Mesodermal cell (in vitro differentiated cells): Measurements from ENCODE around the gene NDUFB3.
"Not testable (repeated sequence)": the region's sequence is repeated elsewhere in the genome, so short reads cannot be mapped to it uniquely, and the experiment has no call there.

Source experiments
- H3K27ac ChIP-seq: 2 replicates; pipeline ENCODE4 v1.7.0; 2013; ENCODE audit warnings: mild to moderate bottlenecking, low read depth, low read length, moderate library complexity; ENCODE audit not compliant: severe bottlenecking
- H3K36me3 ChIP-seq: 2 replicates; pipeline ENCODE4 v1.7.1; 2013; ENCODE audit warnings: mild to moderate bottlenecking, low read length, moderate library complexity; ENCODE audit not compliant: control insufficient read depth, insufficient read depth
- H3K4me1 ChIP-seq: one replicate; pipeline ENCODE4 v1.7.1; 2013; ENCODE audit warnings: mild to moderate bottlenecking, low read length; ENCODE audit not compliant: insufficient read depth, control insufficient read depth, poor library complexity, severe bottlenecking
- H3K4me3 ChIP-seq: 2 replicates; pipeline ENCODE4 v1.7.0; 2013; ENCODE audit warnings: low read length, control low read depth, mild to moderate bottlenecking; ENCODE audit not compliant: insufficient read depth, poor library complexity, severe bottlenecking; ENCODE audit errors: extremely low read depth
- H3K9me3 ChIP-seq: 2 replicates; pipeline ENCODE4 v1.7.1; 2013; ENCODE audit warnings: mild to moderate bottlenecking, low read length, moderate library complexity; ENCODE audit not compliant: control insufficient read depth
- WGBS, 2 experiments: methylation state at CpG; one replicate each; pipeline ENCODE4 v1.1.5; 2013; ENCODE audit warnings: missing lambda C conversion rate in 2 of 2; ENCODE audit not compliant: insufficient coverage in 2 of 2; 5-methylcytosine and 5-hydroxymethylcytosine counted together

The NDUFB3 gene

DNA sequence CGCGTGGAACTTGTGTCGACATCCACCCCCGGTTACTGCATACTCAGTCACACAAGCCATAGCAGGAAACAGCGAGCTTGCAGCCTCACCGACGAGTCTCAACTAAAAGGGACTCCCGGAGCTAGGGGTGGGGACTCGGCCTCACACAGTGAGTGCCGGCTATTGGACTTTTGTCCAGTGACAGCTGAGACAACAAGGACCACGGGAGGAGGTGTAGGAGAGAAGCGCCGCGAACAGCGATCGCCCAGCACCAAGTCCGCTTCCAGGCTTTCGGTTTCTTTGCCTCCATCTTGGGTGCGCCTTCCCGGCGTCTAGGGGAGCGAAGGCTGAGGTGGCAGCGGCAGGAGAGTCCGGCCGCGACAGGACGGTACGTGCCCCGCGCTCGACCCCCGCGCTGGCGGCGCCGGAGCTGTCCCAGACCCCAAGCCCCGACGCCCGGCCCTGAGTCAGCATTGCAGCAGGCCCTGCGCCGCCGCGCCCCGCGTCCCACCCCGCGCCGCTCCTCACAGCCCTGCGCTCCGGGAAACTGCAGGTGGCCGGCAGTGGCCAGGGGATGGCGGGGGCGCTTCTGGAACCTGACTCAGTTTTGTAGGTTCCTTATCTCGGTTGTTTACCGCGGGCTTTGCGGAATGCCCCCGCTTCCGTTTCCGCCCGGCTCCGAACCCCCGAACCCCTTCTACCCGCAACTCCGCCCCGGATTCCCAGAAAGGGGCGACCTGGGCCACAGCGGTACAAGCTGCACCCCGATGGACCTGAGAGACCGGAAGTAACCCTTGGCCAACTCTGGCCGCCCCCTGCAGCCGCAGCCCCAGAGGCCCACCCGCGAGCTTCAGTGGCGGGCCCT lies 44.5 kb downstream of the NDUFB3 start, which contains the start of gene CFLAR:
CFLAR (plus strand) TSS at position 50 of the 844 bp plus-strand sequence. CDS start 13,702 bp downstream, outside the sequence.
- Histone ChIP-seq H3K4me1 (peaks cover 4% of the 10 kb centered on the region), H3K4me3 (peak within 1 kb of the TSS; percentile 40), H3K27ac (peak within 1 kb of the TSS; percentile 72), H3K9me3 (no peaks in the 10 kb centered on the region), H3K36me3 (no peaks in the 10 kb centered on the region)
- 64% methylated on average over 62 to 74 of the region's 75 CpGs for WGBS, 2 experiments

DNA sequence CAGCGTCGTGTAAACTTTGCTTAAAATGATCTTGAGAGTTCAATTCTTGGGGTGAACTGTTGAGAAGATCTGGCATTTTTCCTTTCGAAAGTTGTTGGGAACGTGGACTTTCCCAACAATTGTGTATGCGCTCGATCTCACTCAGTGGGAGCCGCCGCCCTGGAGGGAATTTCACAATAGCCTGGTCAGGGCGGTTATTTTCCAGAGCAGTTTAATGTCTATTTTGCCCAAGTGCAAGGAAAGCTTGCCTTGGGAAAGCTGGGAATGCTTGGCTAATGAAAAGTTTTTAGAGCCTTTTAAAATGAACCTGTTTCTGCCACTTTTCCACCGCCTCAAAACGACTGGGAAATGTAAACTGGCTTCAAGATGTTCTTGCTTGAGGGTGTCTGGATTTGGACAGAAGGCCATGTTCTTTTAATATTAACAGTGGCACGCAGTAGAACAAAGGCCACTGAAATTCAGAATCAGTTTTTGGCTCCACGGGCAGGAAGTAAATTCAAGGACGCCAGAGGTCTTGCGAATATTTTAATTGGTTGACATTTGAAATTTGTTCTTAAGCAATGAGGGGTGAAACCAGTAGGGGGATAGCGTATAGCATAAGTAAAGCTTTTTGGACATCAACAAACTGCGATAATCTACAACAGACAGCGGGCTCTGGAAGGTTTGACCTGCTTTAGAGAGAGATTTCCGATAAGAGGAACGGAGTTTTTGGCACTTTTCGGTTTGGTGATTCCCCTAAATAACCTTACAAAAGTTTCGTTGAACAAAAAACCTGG lies 45.3 kb downstream of the NDUFB3 start:
- H3K9me3 ChIP-seq = no peaks in the 10 kb centered on the region
- H3K4me3 ChIP-seq = peak overlapping the region; percentile 40
- peak overlapping the region; percentile 72 for H3K27ac ChIP-seq
- H3K36me3 ChIP-seq = no peaks in the 10 kb centered on the region
- peaks cover 6% of the 10 kb centered on the region for H3K4me1 ChIP-seq
- WGBS, 2 experiments = 77 to 80% methylated on average over 21 to 22 of the region's 22 CpGs

DNA sequence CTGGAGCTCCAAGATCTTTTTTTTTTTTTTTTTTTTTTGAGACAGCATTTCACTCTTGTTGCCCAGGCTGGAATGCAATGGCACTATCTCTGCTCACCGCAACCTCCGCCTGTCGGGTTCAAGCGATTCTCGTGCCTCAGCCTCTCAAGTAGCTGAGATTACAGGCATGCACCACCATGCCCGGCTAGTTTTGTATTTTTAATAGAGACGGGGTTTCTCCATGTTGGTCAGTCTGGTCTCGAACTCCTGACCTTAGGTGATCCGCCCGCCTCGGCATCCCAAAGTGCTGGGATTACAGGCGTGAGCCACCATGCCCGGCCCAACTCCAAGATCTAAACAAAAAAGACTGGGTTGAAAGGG lies 45.9 kb downstream of the NDUFB3 start:
- 97 to 99% methylated on average over 5 to 10 of the region's 13 CpGs for WGBS, 2 experiments
- not testable (repeated sequence) for H3K9me3 ChIP-seq, H3K36me3 ChIP-seq, H3K27ac ChIP-seq, H3K4me1 ChIP-seq
- peak overlapping the region; percentile 54 for H3K4me3 ChIP-seq

DNA sequence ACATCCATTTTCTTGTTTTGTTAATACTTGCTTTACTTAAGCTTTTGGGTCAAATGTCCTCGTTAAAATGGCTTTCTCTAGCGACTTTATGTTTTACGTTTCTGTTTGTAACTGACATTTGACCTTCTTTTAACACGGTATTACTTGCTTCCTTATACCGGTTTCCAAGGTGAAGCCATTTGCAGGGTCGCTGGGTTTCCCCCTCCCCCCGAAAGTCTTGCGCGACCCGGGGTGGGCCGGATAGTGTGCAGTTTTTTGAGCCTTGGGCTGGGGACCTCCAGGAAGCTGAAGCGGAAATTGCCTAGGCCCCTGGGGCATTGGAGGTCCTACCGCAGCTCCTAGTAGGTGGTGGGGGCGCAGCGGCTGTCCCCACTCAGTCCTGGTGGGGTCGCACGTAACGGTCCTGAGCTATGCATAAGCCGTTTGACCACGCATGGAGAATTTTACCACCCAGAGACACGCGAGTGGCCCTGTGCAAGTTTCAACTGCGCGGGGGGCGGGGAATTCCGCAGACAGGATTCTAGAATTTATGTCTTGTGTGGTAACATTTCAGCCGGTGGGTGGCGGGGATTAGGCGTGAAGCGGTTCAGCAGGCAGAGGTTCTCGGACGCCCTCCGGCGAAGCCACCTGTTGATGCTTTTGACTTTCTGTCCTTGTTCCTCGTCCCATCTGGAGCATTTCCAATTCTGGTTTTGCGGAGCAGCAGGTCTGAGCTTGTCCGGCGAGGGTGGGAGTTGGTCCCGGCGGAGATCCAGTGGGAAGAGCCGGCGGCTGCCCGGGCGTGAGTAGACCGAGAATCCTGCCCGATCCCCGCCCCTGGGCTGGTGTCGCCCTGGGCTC lies 46.5 kb downstream of the NDUFB3 start:
- Histone ChIP-seq H3K4me3 (peak overlapping the region; percentile 54), H3K4me1 (peaks cover 7% of the 10 kb centered on the region), H3K27ac (peak overlapping the region; percentile 55), H3K9me3 (peaks cover 3% of the 10 kb centered on the region), H3K36me3 (peaks cover 6% of the 10 kb centered on the region)
- WGBS, 2 experiments = 23 to 29% methylated on average over 28 to 42 of the region's 48 CpGs

DNA sequence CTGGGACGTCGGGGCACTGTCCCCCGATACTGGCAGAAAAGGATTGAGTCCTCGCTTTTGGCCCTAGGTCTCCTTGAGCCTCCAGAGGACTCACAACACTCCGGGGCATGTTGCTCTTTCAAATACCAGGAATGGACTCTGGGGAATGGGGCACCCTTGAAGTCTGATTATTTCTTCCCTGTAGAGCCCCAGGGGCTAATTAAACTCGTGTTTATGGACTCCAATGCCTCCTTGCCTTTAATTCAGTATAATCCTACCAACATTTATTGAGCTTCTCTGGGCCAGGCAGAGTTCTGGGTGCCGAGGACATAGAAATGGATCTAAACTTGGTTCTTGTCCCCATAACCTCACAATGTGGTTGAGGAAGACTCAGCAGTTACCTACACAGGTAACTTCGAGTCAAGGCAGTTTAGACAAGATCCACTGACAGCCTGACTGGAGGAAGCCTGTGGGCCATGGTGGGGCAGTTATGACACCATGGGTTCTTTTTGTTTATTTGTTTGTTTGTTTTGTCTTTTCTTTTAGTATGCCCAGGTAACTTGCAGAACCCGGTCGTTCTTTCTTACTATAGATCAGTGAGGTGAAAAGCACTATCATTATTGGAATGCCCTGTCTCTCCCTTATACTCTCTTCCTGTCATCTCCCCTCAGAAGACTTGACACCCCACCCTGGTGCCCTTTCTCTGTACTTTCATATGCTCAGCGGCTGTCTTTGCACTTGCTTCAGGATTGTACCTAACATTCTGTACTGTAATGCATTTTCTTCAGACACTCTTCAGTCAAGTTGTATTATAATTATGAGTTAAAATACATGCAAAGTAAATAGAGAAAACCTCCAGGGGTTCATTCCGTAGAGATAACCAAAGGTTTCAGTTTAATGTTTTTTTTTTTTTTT lies 47.4 kb downstream of the NDUFB3 start:
- 19 to 20% methylated on average over 6 to 8 of the region's 12 CpGs for WGBS, 2 experiments
- Histone ChIP-seq H3K4me3 (peak overlapping the region; percentile 54), H3K9me3 (peaks cover 3% of the 10 kb centered on the region), H3K4me1 (peaks cover 13% of the 10 kb centered on the region), H3K27ac (peak overlapping the region; percentile 55), H3K36me3 (peaks cover 10% of the 10 kb centered on the region)

DNA sequence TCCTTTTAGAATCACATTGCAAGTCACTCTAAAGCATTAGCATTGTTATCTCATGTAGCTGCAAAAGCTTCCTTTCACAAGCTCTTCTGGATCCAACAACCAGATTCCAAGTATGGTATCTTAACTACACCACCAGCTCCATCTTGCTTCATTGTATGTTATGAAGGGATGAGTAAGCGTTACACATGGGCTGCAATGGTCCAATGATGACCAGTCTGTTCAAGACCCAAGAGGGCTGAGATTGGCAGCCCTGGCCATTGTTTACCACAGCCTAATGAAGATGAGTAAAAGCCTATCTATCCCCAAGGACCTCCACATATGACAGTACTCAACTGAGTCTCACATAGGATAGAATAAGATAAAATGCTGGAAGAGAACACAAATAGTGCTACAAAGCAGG lies 50.5 kb downstream of the NDUFB3 start:
- H3K4me1 ChIP-seq = peaks cover 39% of the 10 kb centered on the region
- H3K27ac ChIP-seq = no peak overlapping the region
- WGBS, 2 experiments = no CpG with 5 or more reads among the region's 1 CpG

DNA sequence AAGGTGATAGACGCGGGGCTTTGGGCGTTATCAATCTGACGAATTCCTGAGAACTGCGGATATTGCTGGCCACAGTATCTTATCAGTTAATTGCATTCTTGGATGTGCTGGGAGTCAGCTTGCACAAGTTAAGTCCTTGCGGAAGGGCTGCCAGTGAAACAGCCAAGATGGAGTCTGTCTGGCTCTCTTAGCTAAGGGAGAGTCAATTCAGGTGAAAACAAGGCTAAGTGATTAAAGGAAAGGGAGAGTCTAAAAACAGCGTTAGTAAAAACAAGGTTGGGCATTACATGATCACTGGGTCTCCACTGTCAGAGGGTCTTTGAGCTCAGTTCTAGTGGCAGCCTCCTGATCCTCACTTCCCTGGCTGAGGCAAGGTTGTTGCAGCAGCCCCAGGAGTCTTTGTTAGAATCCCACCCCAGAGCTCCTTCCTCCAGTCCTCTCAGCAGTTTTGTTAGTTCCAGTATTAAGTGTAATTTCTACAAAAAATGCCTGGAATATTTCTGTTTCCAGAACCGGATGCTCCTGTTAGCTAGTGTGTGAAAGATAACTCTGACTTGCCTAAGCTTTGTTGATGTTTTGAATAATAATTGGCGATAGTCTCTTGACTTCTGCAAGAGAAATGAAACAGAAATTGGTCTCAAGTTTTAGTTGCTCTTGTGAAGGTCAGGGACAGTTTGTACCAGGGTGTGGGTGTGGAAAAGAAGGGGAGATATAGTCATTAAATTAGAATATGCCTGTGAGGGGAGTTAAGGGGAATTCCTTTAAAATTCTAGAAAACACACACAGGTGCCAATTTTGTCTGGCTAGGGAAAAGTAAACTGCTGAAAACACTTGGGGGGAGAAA lies 54.7 kb downstream of the NDUFB3 start:
- Histone ChIP-seq H3K27ac (peak overlapping the region; percentile 90), H3K36me3 (peaks cover 10% of the 10 kb centered on the region), H3K9me3 (peaks cover 3% of the 10 kb centered on the region), H3K4me1 (peaks cover 71% of the 10 kb centered on the region), H3K4me3 (no peak overlapping the region)
- WGBS, 2 experiments = 64 to 71% methylated on average over 6 to 9 of the region's 9 CpGs

More for the DNA sequence above, 50.5 kb downstream of the NDUFB3 start:
- Histone ChIP-seq H3K4me3 (no peak overlapping the region), H3K9me3 (peaks cover 3% of the 10 kb centered on the region), H3K36me3 (peaks cover 10% of the 10 kb centered on the region)

DNA sequence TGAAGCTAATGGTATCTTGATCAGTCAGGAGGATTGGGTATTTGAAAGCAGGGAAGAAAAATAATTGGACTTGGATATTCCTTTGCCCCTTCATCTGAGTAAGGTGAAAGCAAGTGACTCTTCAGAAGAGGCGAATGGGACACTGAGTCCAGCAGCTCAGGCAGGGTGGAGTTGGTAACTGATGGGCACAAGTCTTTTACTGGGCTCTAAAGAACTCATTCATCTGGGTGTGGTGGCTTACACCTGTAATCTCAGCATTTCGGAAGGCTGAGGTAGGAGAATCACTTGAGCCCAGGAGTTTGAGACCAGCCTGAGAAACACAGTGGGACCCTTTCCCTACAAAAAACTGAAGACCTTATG lies 55.3 kb downstream of the NDUFB3 start:
- H3K36me3 ChIP-seq = peaks cover 10% of the 10 kb centered on the region
- peaks cover 73% of the 10 kb centered on the region for H3K4me1 ChIP-seq
- peak overlapping the region; percentile 90 for H3K27ac ChIP-seq
- no peak overlapping the region for H3K4me3 ChIP-seq
- H3K9me3 ChIP-seq = peaks cover 3% of the 10 kb centered on the region
- WGBS, 2 experiments = 90% methylated on average over 2 of the region's 2 CpGs

DNA sequence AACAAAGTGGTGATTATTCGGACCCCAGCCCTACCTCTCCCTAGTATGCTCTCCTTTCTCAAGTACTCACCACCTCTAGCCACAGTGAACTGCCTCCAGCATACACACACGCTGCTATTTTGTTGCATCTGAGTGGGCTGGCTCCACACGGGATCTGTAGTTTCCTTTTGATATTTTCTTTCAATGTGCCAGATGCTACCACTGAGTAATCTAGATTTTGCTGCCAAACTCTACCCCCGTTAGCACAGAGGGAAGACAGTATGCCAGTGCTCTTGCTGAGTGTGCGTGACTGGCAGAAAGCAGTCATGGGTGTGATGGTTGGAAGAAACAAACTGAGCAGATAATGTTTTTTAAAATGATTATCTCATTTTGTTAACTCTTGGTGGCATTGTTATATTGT lies 55.8 kb downstream of the NDUFB3 start:
- peaks cover 73% of the 10 kb centered on the region for H3K4me1 ChIP-seq
- 88 to 94% methylated on average over 4 to 5 of the region's 5 CpGs for WGBS, 2 experiments
- peaks cover 3% of the 10 kb centered on the region for H3K9me3 ChIP-seq
- H3K27ac ChIP-seq = peak overlapping the region; percentile 59
- peaks cover 12% of the 10 kb centered on the region for H3K36me3 ChIP-seq
- H3K4me3 ChIP-seq = no peak overlapping the region
